ENCODE results near the gene PABPN1. TPM values are rescaled to one million over a fixed set of nuclear protein-coding genes. Genes with fewer than 3 reads are reported as not detected.
A peak's percentile ranks its signal among the peaks of the same experiment; 100 is the strongest.

The PABPN1 gene
- total RNA-seq, 1 experiment from 2014 or later: 287 TPM

DNA sequence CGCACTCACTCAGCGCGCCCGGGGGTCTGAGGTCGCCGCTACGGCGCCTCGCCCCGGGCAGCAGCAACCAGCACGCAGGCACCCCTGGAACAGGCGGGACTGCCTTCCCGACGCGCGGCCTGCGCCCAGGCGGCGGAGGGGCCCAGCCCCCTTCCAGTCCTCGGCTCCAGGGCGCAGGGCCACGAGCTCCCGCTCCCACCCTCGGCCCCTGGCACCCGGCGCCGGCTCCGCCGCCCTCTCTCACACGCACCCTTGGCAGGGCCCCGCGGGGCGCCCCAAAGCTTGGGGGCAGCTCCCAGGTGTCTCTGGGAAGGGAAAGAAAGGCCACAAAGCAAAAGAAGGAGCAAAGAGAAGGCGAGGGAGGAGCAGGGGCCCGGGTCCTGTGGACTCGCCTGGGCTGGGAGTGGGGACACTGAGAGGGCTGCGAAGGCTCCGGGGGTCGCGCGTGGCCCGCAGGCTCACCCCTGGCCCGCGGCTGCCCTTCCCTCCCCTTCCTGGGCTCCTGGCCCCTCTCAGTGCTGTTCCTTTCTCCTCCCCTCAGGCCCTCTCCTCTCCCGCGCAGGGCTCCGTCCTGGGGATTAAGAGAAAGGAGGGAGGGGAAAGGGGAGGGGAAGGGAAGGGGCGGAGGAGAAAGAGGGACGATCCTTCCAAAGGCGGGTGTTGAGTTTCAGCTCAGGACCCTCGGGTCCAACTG, 44.6 kb downstream of the PABPN1 start:
- peaks cover 24% of the 10 kb centered on the region for H3K4me1 ChIP-seq (ENCODE audit: insufficient read depth, low read length, poor library complexity, severe bottlenecking)
- CTCF ChIA-PET: interaction anchor here (0.7 kb wide), 1 partner anchor 23 kb away, joined by 4 read pairs; no protein-coding TSS in a partner anchor
- peaks cover 26% of the 10 kb centered on the region for H3K36me3 ChIP-seq (ENCODE audit: insufficient read depth, low read length, poor library complexity, severe bottlenecking)
- peak overlapping the region; percentile 98 for H3K27ac ChIP-seq (ENCODE audit: low read depth, low read length, poor library complexity, severe bottlenecking)
- no TSS peak for BruUV-seq (replicated peaks)
- DNase-seq (ENCODE audit: low spot score): peak; percentile 96
- intact Hi-C loops (cut with micrococcal nuclease; ENCODE audit: unreplicated experiment): loop anchor here (5.0 kb wide), 1 partner anchor 44 kb away; the partner anchor contains the start of gene PABPN1
- no peaks in the 10 kb centered on the region for H3K27me3 ChIP-seq (replicated peaks; ENCODE audit: insufficient read depth, low read depth, low read length, poor library complexity)
- TF ChIP-seq CTCF (conservative IDR thresholded peaks at IDR 0.05; ENCODE audit: low read depth, low read length) (no peak), EZH2 (IDR thresholded peaks at IDR 0.05; ENCODE audit: borderline replicate concordance, low read depth, low read length, poor library complexity, severe bottlenecking) (no peak)
- no peaks in the 10 kb centered on the region for H3K9me3 ChIP-seq (ENCODE audit: low read depth, low read length, poor library complexity, severe bottlenecking)
- H3K4me3 ChIP-seq (ENCODE audit: low read depth, low read length, poor library complexity, severe bottlenecking): peak overlapping the region; percentile 95
- POLR2A ChIA-PET (ENCODE audit: low non-redundant PET): no interaction called here

DNA sequence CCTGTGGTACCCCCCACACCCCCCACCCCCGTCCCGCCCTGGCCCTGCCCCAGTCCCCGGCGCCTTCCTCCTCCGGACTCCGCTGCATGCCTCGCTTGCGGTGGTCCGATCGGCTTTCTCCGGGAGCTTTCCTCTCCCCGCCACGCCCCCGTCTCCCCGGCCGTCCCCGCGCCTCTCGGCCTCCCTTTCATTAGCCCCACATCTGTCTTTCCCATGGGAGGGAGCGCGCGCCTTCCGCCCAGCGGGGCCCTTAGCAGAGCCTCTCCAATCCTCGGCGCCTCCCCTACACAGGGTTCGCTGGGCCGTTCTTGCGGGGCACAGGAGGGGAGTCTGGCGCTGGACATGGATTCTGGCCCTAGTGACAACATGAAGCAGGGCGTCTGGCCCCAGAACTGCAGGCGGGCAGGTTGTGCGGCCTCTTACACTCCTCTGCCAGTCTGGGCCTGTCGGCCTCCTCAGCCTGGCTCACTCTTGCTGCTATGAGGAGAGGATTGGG, 45.2 kb downstream of the PABPN1 start:
- no peaks in the 10 kb centered on the region for H3K9me3 ChIP-seq (ENCODE audit: low read depth, low read length, poor library complexity, severe bottlenecking)
- peak; percentile 96 for DNase-seq (ENCODE audit: low spot score)
- H3K4me1 ChIP-seq (ENCODE audit: insufficient read depth, low read length, poor library complexity, severe bottlenecking): peaks cover 24% of the 10 kb centered on the region
- H3K27me3 ChIP-seq (replicated peaks; ENCODE audit: insufficient read depth, low read depth, low read length, poor library complexity): no peaks in the 10 kb centered on the region
- ChIA-PET POLR2A (ENCODE audit: low non-redundant PET) (no interaction called here), CTCF (interaction anchor here (0.7 kb wide), 1 partner anchor 23 kb away, joined by 4 read pairs; no protein-coding TSS in a partner anchor)
- TF ChIP-seq CTCF (conservative IDR thresholded peaks at IDR 0.05; ENCODE audit: low read depth, low read length) (no peak), EZH2 (IDR thresholded peaks at IDR 0.05; ENCODE audit: borderline replicate concordance, low read depth, low read length, poor library complexity, severe bottlenecking) (no peak)
- intact Hi-C loops (cut with micrococcal nuclease; ENCODE audit: unreplicated experiment): loop anchor here (5.0 kb wide), 1 partner anchor 44 kb away; the partner anchor contains the start of gene PABPN1
- BruUV-seq (replicated peaks): no TSS peak
- H3K36me3 ChIP-seq (ENCODE audit: insufficient read depth, low read length, poor library complexity, severe bottlenecking): peaks cover 21% of the 10 kb centered on the region
- H3K27ac ChIP-seq (ENCODE audit: low read depth, low read length, poor library complexity, severe bottlenecking): peak overlapping the region; percentile 98
- H3K4me3 ChIP-seq (ENCODE audit: low read depth, low read length, poor library complexity, severe bottlenecking): peak overlapping the region; percentile 95

DNA sequence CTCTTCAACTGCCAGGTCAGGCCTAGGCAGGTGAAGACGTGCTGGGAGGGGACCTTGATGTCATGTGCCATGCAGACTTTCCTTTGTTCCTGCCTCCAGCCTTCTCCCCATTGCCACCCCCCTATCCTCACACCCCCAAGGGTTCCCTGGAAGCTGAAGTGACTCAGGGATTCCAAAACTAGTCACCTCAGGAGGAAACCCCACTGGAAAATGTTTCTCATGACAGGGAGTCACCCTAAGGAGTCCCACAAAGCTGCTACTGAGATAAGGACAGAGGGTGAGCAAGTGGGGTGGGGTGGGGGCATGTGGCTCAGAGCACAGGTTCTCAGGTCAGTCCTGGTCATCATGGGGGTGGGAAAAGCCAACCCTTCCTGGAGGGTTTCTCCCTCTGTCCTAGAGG, 49.0 kb downstream of the PABPN1 start:
- BruUV-seq (replicated peaks): no TSS peak
- ChIA-PET POLR2A (ENCODE audit: low non-redundant PET) (no interaction called here), CTCF (no interaction called here)
- Histone ChIP-seq H3K9me3 (ENCODE audit: low read depth, low read length, poor library complexity, severe bottlenecking) (no peaks in the 10 kb centered on the region), H3K27me3 (replicated peaks; ENCODE audit: insufficient read depth, low read depth, low read length, poor library complexity) (no peaks in the 10 kb centered on the region), H3K4me3 (ENCODE audit: low read depth, low read length, poor library complexity, severe bottlenecking) (no peak overlapping the region), H3K36me3 (ENCODE audit: insufficient read depth, low read length, poor library complexity, severe bottlenecking) (no peaks in the 10 kb centered on the region), H3K27ac (ENCODE audit: low read depth, low read length, poor library complexity, severe bottlenecking) (no peak overlapping the region), H3K4me1 (ENCODE audit: insufficient read depth, low read length, poor library complexity, severe bottlenecking) (peaks cover 14% of the 10 kb centered on the region)
- DNase-seq (ENCODE audit: low spot score): no peak
- TF ChIP-seq EZH2 (IDR thresholded peaks at IDR 0.05; ENCODE audit: borderline replicate concordance, low read depth, low read length, poor library complexity, severe bottlenecking) (no peak), CTCF (conservative IDR thresholded peaks at IDR 0.05; ENCODE audit: low read depth, low read length) (no peak)
- intact Hi-C loops (cut with micrococcal nuclease; ENCODE audit: unreplicated experiment): no loop called here

All from A673 (cell line).